ENCODE results near the gene SLC8A1. TPM values are rescaled to one million over a fixed set of nuclear protein-coding genes. Genes with fewer than 3 reads are reported as not detected.

SLC8A1 gene
- total RNA-seq, 3 donors from 2014 or later, result 8.2 to 14.2 (median 12.2) TPM

DNA sequence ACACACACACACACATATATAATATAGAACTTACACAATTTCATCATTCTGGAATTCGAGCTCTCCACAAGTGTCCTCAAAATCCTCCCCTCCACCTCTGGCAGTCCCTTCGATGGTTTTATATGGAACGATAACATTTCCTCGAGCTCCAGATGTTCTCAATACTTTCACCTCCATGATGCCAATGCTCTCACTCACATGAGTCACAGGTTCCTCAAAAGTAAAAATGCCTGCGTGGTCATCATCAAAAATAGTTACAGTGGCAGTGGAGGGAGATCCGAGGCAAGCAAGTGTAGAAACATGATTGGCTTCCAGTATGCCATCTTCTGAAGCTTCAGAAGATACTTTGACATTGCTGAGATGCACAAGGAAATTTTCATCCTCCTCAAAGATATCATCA lies 23.5 kb downstream of the SLC8A1 start:
- Histone ChIP-seq H3K36me3 (no peaks in the 10 kb centered on the region), H3K4me3 (no peak overlapping the region), H3K4me1 (no peaks in the 10 kb centered on the region), H3K9me3 (no peaks in the 10 kb centered on the region), H3K27ac (no peak overlapping the region), H3K27me3 (no peaks in the 10 kb centered on the region)
- no peak for DNase-seq (ENCODE audit: low spot score in 2 of 2)
- intact Hi-C loops (cut with DNase I; ENCODE audit: low total_unique reads), result loop anchor here (2.0 kb wide), 1 partner anchor 62 kb away; no protein-coding TSS in a partner anchor
- TF ChIP-seq POLR2A (IDR thresholded peaks at IDR 0.05) (no peak), CTCF (IDR thresholded peaks at IDR 0.05) (no peak), POLR2AphosphoS5 (IDR thresholded peaks at IDR 0.05) (no peak)

DNA sequence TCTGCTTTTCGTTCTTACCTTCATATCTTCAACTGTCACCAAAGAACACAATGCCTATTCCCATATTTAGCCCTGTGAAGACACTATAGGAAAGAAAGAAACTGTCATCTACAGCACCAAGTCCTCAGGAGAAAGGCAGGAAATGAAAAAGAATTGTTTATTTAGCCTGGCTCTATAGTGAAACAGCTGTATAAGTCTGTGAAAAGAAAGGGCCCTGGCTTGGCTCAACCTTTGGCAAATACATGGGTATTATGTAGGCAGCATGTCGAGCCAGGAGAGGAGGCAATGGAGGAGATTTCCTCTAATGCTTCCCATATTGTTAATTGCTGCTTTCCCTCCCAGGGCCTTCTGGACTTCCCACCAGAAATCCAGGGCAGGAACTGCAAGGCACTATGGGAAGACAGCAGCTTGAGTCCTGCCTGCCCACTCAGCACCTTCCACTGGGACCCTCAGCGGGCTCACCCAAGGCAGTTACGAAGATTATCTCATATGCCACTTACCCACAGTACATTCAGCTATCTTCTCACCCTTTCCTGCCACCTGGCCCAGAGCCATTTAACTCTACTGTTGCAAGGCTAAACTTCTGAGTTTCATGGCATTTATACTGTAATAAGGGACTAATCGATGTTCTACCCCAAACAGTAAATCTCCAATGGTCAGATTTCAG lies 30.1 kb downstream of the SLC8A1 start:
- DNase-seq (ENCODE audit: low spot score in 2 of 2), result no peak
- no peaks in the 10 kb centered on the region for H3K4me1 ChIP-seq

DNA sequence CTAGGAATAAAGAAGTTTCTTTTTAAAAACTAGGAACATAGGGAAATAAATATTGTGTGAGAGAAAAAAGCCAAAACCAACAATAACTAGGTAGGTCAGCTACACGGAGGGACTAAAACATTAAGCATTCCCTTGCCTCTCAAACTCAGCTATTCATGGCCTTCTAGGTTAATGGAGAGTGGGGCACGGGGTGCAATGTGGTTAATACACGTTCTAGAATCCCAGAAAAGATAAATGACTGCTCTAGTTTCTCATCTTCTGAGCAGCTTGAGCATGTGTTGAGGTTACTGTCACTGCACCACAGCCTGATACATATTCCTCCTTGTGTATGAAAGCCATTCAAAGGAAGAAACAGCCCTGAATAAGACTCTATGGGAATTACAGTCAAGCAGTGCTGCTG lies 31.4 kb downstream of the SLC8A1 start:
- Histone ChIP-seq H3K27me3 (no peaks in the 10 kb centered on the region), H3K4me3 (no peak overlapping the region), H3K9me3 (no peaks in the 10 kb centered on the region), H3K27ac (no peak overlapping the region), H3K36me3 (no peaks in the 10 kb centered on the region), H3K4me1 (no peaks in the 10 kb centered on the region)
- DNase-seq (ENCODE audit: low spot score in 2 of 2), result no peak
- TF ChIP-seq CTCF (IDR thresholded peaks at IDR 0.05) (no peak), POLR2A (IDR thresholded peaks at IDR 0.05) (no peak), POLR2AphosphoS5 (IDR thresholded peaks at IDR 0.05) (no peak)
- intact Hi-C loops (cut with DNase I; ENCODE audit: low total_unique reads), result no loop called here

More for the DNA sequence above, 30.1 kb downstream of the SLC8A1 start:
- H3K27ac ChIP-seq, result no peak overlapping the region
- H3K36me3 ChIP-seq, result no peaks in the 10 kb centered on the region
- TF ChIP-seq POLR2A (IDR thresholded peaks at IDR 0.05) (no peak), POLR2AphosphoS5 (IDR thresholded peaks at IDR 0.05) (no peak), CTCF (IDR thresholded peaks at IDR 0.05) (no peak)
- H3K4me3 ChIP-seq, result no peak overlapping the region
- no peaks in the 10 kb centered on the region for H3K27me3 ChIP-seq
- intact Hi-C loops (cut with DNase I; ENCODE audit: low total_unique reads), result no loop called here
- H3K9me3 ChIP-seq, result no peaks in the 10 kb centered on the region

GRCh38 chr2:40419364-40419762 lies 32.5 kb downstream of the SLC8A1 start:
- no peak overlapping the region for H3K27ac ChIP-seq
- no peak overlapping the region for H3K4me3 ChIP-seq
- H3K36me3 ChIP-seq, result no peaks in the 10 kb centered on the region
- H3K4me1 ChIP-seq, result no peaks in the 10 kb centered on the region
- intact Hi-C loops (cut with DNase I; ENCODE audit: low total_unique reads), result no loop called here
- H3K9me3 ChIP-seq, result no peaks in the 10 kb centered on the region
- no peaks in the 10 kb centered on the region for H3K27me3 ChIP-seq
- TF ChIP-seq POLR2AphosphoS5 (IDR thresholded peaks at IDR 0.05) (no peak), POLR2A (IDR thresholded peaks at IDR 0.05) (no peak), CTCF (IDR thresholded peaks at IDR 0.05) (no peak)
- DNase-seq (ENCODE audit: low spot score in 2 of 2), result no peak

DNA sequence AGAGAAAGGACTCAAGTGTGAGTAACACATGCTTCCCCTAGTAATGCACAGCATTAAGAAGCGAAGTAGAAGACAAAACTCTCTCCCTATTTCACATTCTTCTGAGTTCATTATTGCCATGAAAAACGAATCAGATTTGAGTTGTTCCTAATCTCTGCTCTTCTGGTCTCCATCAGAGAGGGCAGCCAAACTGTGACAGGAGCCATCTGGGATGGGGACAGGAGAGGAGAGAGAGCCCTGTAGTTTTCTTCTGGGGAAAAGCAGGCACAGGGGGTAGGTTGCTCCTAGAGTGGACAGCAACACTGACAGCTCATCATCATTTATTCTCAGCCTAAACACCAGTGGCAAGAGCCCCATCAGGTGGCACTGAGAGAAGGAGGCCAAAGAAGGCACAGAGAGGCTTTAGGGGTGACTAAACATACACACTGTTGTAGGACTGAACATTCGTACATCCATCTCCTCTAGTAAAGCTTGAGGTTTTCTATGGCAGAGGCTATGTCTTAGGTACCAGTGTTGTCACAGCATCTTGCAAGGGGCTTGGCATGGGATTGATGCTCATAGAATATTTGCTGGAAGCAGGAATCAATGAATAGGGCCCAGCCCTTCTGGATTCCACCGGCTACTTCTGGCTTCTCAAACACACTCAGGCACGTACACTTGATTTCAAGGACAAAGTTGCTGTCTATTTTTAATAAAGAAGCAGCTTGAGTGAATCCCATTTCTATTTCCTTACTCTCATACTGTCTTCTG lies 33.1 kb downstream of the SLC8A1 start:
- Histone ChIP-seq H3K27me3 (no peaks in the 10 kb centered on the region), H3K4me1 (no peaks in the 10 kb centered on the region), H3K27ac (no peak overlapping the region), H3K4me3 (no peak overlapping the region), H3K36me3 (no peaks in the 10 kb centered on the region), H3K9me3 (no peaks in the 10 kb centered on the region)
- intact Hi-C loops (cut with DNase I; ENCODE audit: low total_unique reads), result no loop called here
- TF ChIP-seq POLR2A (IDR thresholded peaks at IDR 0.05) (no peak), POLR2AphosphoS5 (IDR thresholded peaks at IDR 0.05) (no peak), CTCF (IDR thresholded peaks at IDR 0.05) (no peak)
- DNase-seq (ENCODE audit: low spot score in 2 of 2), result no peak

Data from breast epithelium (tissue), 4 donors.